GM13976 (cell line): ENCODE results near the gene PTGDR2.

ENCODE experiments used
- DNase-seq: peaks from one replicate; pipeline ENCODE4 v3.0.0; 2012; ENCODE audit warnings: low spot score
- CTCF ChIP-seq: IDR thresholded peaks from 2 replicates; pipeline ENCODE4 v1.5.1; 2012; ENCODE audit warnings: borderline replicate concordance, mild to moderate bottlenecking; ENCODE audit not compliant: insufficient read depth; ENCODE audit errors: extremely low read depth, missing control alignments, control extremely low read depth
- in situ Hi-C: fragments of 300-500 bp; cut with MboI; formaldehyde crosslinking; loops from one replicate; pipeline ENCODE4 v1.12.0; 2022; ENCODE audit warnings: low sequenced_read_pairs, mixed read lengths, inconsistent platforms; ENCODE audit not compliant: unreplicated experiment

Gene PTGDR2

GRCh38 chr11:60870733-60871377, 15.1 kb upstream of the PTGDR2 start:
- no peak for TF ChIP-seq CTCF
- in situ Hi-C loops: no loop called here
- DNase-seq: no peak

GRCh38 chr11:60870276-60870675, 14.5 kb upstream of the PTGDR2 start:
- in situ Hi-C loops: no loop called here
- TF ChIP-seq CTCF: no peak
- no peak for DNase-seq

- in situ Hi-C loops: no loop called here
- TF ChIP-seq CTCF: no peak
- no peak for DNase-seq
These were observed 13.7 kb upstream of the PTGDR2 start for GRCh38 chr11:60869451-60869825.

- in situ Hi-C loops: no loop called here
- no peak for DNase-seq
These were observed 13.1 kb upstream of the PTGDR2 start for GRCh38 chr11:60868682-60869450.

GRCh38 chr11:60867871-60868681, 12.3 kb upstream of the PTGDR2 start:
- no peak for TF ChIP-seq CTCF
- no peak for DNase-seq
- in situ Hi-C loops: no loop called here

More at GRCh38 chr11:60868682-60869450, 13.1 kb upstream of the PTGDR2 start:
- TF ChIP-seq CTCF: no peak

GRCh38 chr11:60866911-60867870, 11.4 kb upstream of the PTGDR2 start, which contains the start of gene ZP1:
ZP1 (plus strand) TSS chr11:60867542; CDS start chr11:60867562, 20 bp downstream.
- no peak for TF ChIP-seq CTCF
- DNase-seq: no peak
- in situ Hi-C loops: no loop called here
